ENCODE data around the gene CFAP300.

The CFAP300 gene

DNA sequence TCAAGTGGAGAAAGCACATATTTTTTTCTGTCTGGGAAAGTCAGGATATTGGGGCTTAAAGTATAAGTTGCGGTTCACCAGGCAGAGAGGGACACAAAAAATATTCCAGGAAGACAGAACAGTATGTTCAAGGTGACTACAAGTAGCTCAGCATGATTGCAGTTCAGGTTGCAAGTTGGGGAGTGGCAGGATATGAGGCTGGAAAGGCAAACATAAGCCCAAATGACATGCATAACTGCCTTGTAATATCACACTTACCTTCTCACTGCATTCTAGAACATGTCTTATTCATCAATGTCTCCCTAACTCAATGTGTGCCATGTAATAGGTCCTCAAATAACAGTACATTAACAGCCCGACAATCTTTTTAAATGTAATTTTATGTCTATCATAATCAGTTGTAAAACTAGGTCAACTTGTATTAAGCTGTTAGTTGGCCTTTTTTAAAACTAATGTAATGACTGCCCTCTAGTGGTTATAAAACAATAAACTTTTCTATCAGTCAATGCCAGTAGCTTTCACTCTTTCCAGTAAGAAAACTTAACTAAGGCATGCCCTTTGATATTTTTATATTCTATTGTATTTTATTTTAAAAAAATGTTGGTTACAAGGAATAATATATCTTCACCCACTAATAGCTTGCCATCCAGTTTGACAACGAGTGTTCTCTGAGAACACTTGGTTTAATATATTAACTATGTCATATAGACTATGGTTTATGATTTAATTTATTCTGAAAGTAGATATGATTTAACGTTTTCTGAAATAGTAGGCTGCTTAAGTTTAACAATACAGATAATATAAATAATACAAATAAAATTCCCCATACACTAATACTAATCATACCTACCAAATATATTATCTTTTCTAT is 39.4 kb upstream of the CFAP300 start:
- Mint-ChIP-seq H3K9me3 (no peaks in the 10 kb centered on the region), H3K4me1 (peaks cover 5% of the 10 kb centered on the region), H3K36me3 (ENCODE audit: low read depth) (no peaks in the 10 kb centered on the region), H3K4me3 (no peak overlapping the region), H3K27me3 (ENCODE audit: low read depth) (no peaks in the 10 kb centered on the region), H3K27ac (no peak overlapping the region)
- TF ChIP-seq, protein P1, sequence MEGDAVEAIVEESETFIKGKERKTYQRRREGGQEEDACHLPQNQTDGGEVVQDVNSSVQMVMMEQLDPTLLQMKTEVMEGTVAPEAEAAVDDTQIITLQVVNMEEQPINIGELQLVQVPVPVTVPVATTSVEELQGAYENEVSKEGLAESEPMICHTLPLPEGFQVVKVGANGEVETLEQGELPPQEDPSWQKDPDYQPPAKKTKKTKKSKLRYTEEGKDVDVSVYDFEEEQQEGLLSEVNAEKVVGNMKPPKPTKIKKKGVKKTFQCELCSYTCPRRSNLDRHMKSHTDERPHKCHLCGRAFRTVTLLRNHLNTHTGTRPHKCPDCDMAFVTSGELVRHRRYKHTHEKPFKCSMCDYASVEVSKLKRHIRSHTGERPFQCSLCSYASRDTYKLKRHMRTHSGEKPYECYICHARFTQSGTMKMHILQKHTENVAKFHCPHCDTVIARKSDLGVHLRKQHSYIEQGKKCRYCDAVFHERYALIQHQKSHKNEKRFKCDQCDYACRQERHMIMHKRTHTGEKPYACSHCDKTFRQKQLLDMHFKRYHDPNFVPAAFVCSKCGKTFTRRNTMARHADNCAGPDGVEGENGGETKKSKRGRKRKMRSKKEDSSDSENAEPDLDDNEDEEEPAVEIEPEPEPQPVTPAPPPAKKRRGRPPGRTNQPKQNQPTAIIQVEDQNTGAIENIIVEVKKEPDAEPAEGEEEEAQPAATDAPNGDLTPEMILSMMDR (IDR thresholded peaks at IDR 0.05; ENCODE audit: unreplicated experiment in 3 of 3), result peak; percentile 58 to 71 (median 61)

DNA sequence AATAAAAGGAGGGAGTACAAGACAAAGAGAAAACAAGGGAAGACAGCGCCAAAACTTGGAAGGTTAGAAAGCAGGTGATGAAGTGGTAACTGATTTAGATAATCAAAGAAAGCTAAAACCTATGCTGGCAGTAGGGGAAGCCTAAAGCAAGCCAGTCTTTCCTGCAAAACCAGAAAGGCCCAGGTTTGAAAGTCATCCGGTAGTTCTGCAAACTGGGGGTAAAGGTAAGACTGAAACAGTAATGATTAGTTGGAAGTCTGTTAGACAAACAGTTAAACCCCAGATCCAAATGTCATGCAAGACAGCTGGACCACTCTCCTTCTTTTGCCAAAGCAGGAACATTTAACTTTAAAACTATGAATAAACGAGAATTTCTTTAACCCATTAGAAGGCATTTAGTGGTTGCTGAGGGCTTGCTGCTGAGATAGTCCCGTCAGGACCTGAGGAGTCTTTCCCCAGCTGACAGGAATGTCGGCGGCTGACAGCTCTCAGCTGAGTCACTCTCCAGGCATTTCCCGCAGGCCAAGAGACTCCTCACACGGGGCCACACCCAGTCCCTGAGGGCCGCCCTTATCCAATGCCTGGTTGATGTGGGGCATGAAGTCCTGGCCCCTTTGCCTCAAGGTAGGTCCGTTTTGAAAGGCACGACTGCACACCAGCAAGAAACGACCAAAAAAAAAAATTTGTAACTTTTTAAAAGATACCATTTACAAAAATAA is 36.3 kb upstream of the CFAP300 start:
- Mint-ChIP-seq H3K36me3 (ENCODE audit: low read depth) (no peaks in the 10 kb centered on the region), H3K4me3 (no peak overlapping the region), H3K27me3 (ENCODE audit: low read depth) (no peaks in the 10 kb centered on the region), H3K4me1 (peaks cover 5% of the 10 kb centered on the region), H3K9me3 (no peaks in the 10 kb centered on the region), H3K27ac (no peak overlapping the region)
- TF ChIP-seq, protein P1 (IDR thresholded peaks at IDR 0.05; ENCODE audit: unreplicated experiment in 3 of 3), result no peak

DNA sequence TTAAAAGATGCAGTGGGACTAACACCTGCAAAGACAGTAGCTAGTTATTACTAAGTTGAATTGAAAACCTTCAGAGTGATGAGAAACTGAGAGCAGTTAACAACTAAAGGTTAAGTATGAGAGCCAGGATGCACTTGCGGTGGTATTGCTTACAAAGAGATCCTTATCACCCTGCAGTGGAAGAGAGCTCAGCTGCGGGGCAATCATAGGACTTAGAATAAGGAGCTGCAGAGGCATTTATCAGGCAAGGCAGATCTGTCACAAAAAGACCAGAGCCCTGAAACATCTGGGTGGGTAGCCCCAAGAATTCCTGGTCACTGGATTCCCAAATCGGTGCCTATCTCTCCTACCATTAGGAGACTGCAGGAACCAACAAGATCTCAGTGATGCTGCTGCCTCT is 34.3 kb upstream of the CFAP300 start:
- H3K27ac Mint-ChIP-seq, result no peak overlapping the region
- H3K9me3 Mint-ChIP-seq, result no peaks in the 10 kb centered on the region
- H3K36me3 Mint-ChIP-seq (ENCODE audit: low read depth), result no peaks in the 10 kb centered on the region
- H3K4me1 Mint-ChIP-seq, result peaks cover 9% of the 10 kb centered on the region
- H3K4me3 Mint-ChIP-seq, result no peak overlapping the region
- no peaks in the 10 kb centered on the region for H3K27me3 Mint-ChIP-seq (ENCODE audit: low read depth)
- TF ChIP-seq, protein P1 (IDR thresholded peaks at IDR 0.05; ENCODE audit: unreplicated experiment in 3 of 3), result no peak

DNA sequence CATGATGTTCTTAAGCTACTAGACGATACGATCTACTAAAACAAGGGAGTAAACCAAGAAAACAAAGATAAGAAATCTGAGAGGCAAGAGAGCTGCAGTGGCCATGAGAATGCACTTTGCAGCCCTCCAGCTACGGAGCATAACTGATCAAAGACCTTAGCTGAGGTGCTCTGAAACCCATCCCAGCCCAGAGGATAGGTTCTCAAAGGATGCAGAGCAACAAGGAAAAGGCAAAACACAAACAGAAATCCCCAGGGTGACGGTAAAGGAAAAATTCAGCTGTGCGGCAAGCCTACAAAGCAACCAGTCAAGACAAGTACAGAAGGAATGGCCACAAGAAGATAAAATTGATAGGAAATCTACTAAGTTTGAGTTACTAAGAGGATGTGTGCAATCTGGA is 32.5 kb upstream of the CFAP300 start:
- TF ChIP-seq, protein P1 (IDR thresholded peaks at IDR 0.05; ENCODE audit: unreplicated experiment in 3 of 3), result no peak

DNA sequence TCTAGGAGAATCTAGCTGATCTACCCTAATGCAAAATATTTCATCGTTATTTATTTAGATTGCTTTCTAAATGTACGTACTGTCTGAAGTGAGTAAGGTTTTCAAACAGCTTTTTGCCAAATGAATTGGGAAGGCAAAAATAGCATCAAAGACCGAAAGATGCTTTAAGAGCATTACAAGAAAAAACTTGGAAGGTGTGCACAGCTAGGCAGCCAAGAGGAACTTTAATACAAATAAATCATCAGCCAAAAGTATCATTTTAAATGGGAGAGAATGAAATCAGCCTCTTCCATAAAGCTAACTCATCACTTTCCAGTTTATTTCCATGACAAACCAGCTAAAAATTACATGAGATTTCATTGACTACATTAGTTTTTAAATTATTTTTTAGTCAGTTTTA is 30.2 kb upstream of the CFAP300 start:
- H3K36me3 Mint-ChIP-seq (ENCODE audit: low read depth), result no peaks in the 10 kb centered on the region
- peaks cover 5% of the 10 kb centered on the region for H3K4me1 Mint-ChIP-seq
- H3K27ac Mint-ChIP-seq, result peak overlapping the region in 2 of 3 experiments; percentile 16 to 21
- no peak overlapping the region for H3K4me3 Mint-ChIP-seq
- H3K27me3 Mint-ChIP-seq (ENCODE audit: low read depth), result no peaks in the 10 kb centered on the region
- TF ChIP-seq, protein P1 (IDR thresholded peaks at IDR 0.05; ENCODE audit: unreplicated experiment in 3 of 3), result no peak
- peaks cover 2% of the 10 kb centered on the region for H3K9me3 Mint-ChIP-seq

More for the DNA sequence above, 32.5 kb upstream of the CFAP300 start:
- Mint-ChIP-seq H3K36me3 (ENCODE audit: low read depth) (no peaks in the 10 kb centered on the region), H3K27me3 (ENCODE audit: low read depth) (no peaks in the 10 kb centered on the region), H3K4me3 (no peak overlapping the region), H3K9me3 (no peaks in the 10 kb centered on the region), H3K4me1 (peaks cover 9% of the 10 kb centered on the region), H3K27ac (no peak overlapping the region)
